HT-29 (cell line): ENCODE measurements around the gene C19orf85. TPM values are rescaled to one million over a fixed set of nuclear protein-coding genes. Genes with fewer than 3 reads are reported as not detected.
A peak's percentile ranks its signal among the peaks of the same experiment; 100 is the strongest.

Experiments used
- DNase-seq: peaks from one replicate; pipeline ENCODE4 v3.0.0-alpha.2; 2015; ENCODE audit warnings: low spot score
- total RNA-seq: library from RNA; depleted of rRNA; stranded (reverse); fragments of >200 nt; shearing (Covaris generic); gene quantifications from 2 replicates; pipeline ENCODE4 v1.2.3, GENCODE V29; 2014

C19orf85 gene
- total RNA-seq, 1 experiment from 2014 or later = 0.41 TPM

- DNase-seq = no peak
Observed at GRCh38 chr19:55478364-55478763, 13.8 kb upstream of the C19orf85 start.

GRCh38 chr19:55477905-55478304 is 13.4 kb upstream of the C19orf85 start:
- DNase-seq = no peak

- peak; percentile 99 for DNase-seq
Observed at GRCh38 chr19:55476100-55476775, 11.7 kb upstream of the C19orf85 start, which contains the start of gene ZNF628. Gene ZNF628, plus strand, starts transcription at chr19:55476617. Its CDS starts 3,294 bp downstream, at chr19:55479911.

- peak; percentile 100 for DNase-seq
Observed at GRCh38 chr19:55474269-55475265, 10.0 kb upstream of the C19orf85 start.

- peak; percentile 92 for DNase-seq
Observed at GRCh38 chr19:55473225-55474012, 8.9 kb upstream of the C19orf85 start.

- DNase-seq = peak; percentile 97
Observed at GRCh38 chr19:55472463-55472862, 7.9 kb upstream of the C19orf85 start.

- DNase-seq = no peak
Observed at GRCh38 chr19:55471266-55471665, 6.7 kb upstream of the C19orf85 start.

GRCh38 chr19:55468054-55468393 is 3.5 kb upstream of the C19orf85 start:
- DNase-seq = no peak

- peak; percentile 90 for DNase-seq
Observed at GRCh38 chr19:55467236-55468053, 2.9 kb upstream of the C19orf85 start.

GRCh38 chr19:55466241-55466614 is 1.7 kb upstream of the C19orf85 start:
- no peak for DNase-seq

- no peak for DNase-seq
Observed at GRCh38 chr19:55465460-55466240, 1.1 kb upstream of the C19orf85 start.

GRCh38 chr19:55464039-55464661 is 401 bp downstream of the C19orf85 start:
- DNase-seq = no peak

- DNase-seq = no peak
Observed at GRCh38 chr19:55463583-55464031, 944 bp downstream of the C19orf85 start.

- DNase-seq = no peak
Observed at GRCh38 chr19:55462722-55463121, 1.8 kb downstream of the C19orf85 start.

- peak; percentile 68 for DNase-seq
Observed at GRCh38 chr19:55461974-55462626, 2.5 kb downstream of the C19orf85 start.

- peak; percentile 100 for DNase-seq
Observed at GRCh38 chr19:55461259-55461973, 3.1 kb downstream of the C19orf85 start, which contains the start of gene ISOC2. Gene ISOC2, minus strand, starts transcription at chr19:55461642. Its CDS starts 5,156 bp downstream, at chr19:55456486.

GRCh38 chr19:55460670-55461258 is 3.8 kb downstream of the C19orf85 start:
- no peak for DNase-seq
